K562 (cell line): ENCODE results near the gene DNALI1. TPM values are rescaled to one million over a fixed set of nuclear protein-coding genes. Genes with fewer than 3 reads are reported as not detected.

Experiments used
- ARNT ChIP-seq, 2 experiments: fragments of 450-650 bp; IDR thresholded peaks; 2 replicates each; pipeline ENCODE4 v1.6.1; 2016; ENCODE audit warnings: mild to moderate bottlenecking in 1 of 2
- FOXA1 ChIP-seq: fragments of 450-650 bp; IDR thresholded peaks from 2 replicates; pipeline ENCODE4 v1.6.1; 2016; ENCODE audit warnings: mild to moderate bottlenecking, borderline replicate concordance
- HMG20B ChIP-seq: fragments of 250-450 bp; sonication (Bioruptor Pico); IDR thresholded peaks from 2 replicates; pipeline ENCODE4 v1.5.0; 2021; ENCODE audit warnings: mild to moderate bottlenecking
- IRF2 ChIP-seq: sonication (generic); formaldehyde crosslinking; IDR thresholded peaks from 2 replicates; pipeline ENCODE4 v1.8.1; 2022; ENCODE audit warnings: mild to moderate bottlenecking, missing genetic modification reagents
- KDM1A ChIP-seq, 2 experiments: fragments of 450-650 bp; IDR thresholded peaks; 2 replicates each; pipeline ENCODE4 v1.6.1; 2016; ENCODE audit warnings: mild to moderate bottlenecking in 2 of 2
- KLF13 ChIP-seq: fragments of 450-650 bp; IDR thresholded peaks from 2 replicates; pipeline ENCODE4 v1.6.1; 2016; ENCODE audit warnings: missing genetic modification characterization, low read depth, mild to moderate bottlenecking, missing compliant biosample characterization, moderate library complexity, borderline replicate concordance
- RAD51 ChIP-seq: fragments of 450-650 bp; IDR thresholded peaks from 2 replicates; pipeline ENCODE4 v1.7.1; 2016; ENCODE audit warnings: low read depth, mild to moderate bottlenecking, borderline replicate concordance
- SRSF9 ChIP-seq: fragments of 200-400 bp; formaldehyde crosslinking; IDR thresholded peaks from 2 replicates; pipeline ENCODE4 v1.6.1; 2017; ENCODE audit warnings: low read depth, low read length, borderline replicate concordance
- STAT5A ChIP-seq: IDR thresholded peaks from 2 replicates; pipeline ENCODE4 v1.6.1; 2012; ENCODE audit warnings: low read length, inconsistent platforms, borderline replicate concordance
- YBX1 ChIP-seq: fragments of 450-650 bp; IDR thresholded peaks from 2 replicates; pipeline ENCODE4 v1.7.1; 2016; ENCODE audit warnings: mild to moderate bottlenecking
- ZC3H11A ChIP-seq: IDR thresholded peaks from 2 replicates; pipeline ENCODE4 v1.6.1; 2012; ENCODE audit warnings: low read depth, low read length, improper control_type of control experiment
- ZNF695 ChIP-seq: fragments of 450-650 bp; formaldehyde crosslinking; IDR thresholded peaks from 2 replicates; pipeline ENCODE4 v1.4.0; 2020; ENCODE audit warnings: mild to moderate bottlenecking, moderate library complexity
- polyA plus RNA-seq, 8 experiments: library from polyadenylated mRNA; depleted of rRNA in 4 of 8; stranded (reverse) in 5 of 8; unstranded in 3 of 8; fragments of >200 nt; fragmentation: Nextera tagmentation in 2 of 8; fragmentation: Illumina TruSeq in 1 of 8; extraction: Ambion mirVana in 2 of 8; extraction: Trizol in 1 of 8; gene quantifications; 2 replicates each; pipeline versions ENCODE4 v1.2.1 to v1.2.3, GENCODE V29; 2011 to 2014; ENCODE audit warnings: inconsistent platforms in 1 of 8, missing spikeins in 1 of 8
- total RNA-seq, 7 experiments: library from RNA; depleted of rRNA in 6 of 7; stranded (reverse); fragments of >200 nt in 6 of 7; fragmentation: Illumina TruSeq in 2 of 7; extraction: Trizol in 2 of 7; gene quantifications; 2 replicates each; pipeline versions ENCODE4 v1.2.1 to v1.2.3, GENCODE V29; 2011 to 2021; ENCODE audit warnings: low replicate concordance in 1 of 7
- TF ChIP-seq, protein P1 (sequence below), 2 experiments: fragments of 450-650 bp; IDR thresholded peaks; 2 replicates each; pipeline ENCODE4 v1.6.1; 2018; ENCODE audit warnings: mild to moderate bottlenecking in 2 of 2, low read depth in 1 of 2; ENCODE audit not compliant: partially characterized antibody in 2 of 2
- TF ChIP-seq, protein P2 (sequence below), 2 experiments: IDR thresholded peaks in 1 of 2; conservative IDR thresholded peaks in 1 of 2; 2 replicates each; pipeline ENCODE4 v1.6.1; 2016; ENCODE audit warnings: low read depth in 2 of 2, mild to moderate bottlenecking in 1 of 2, missing compliant biosample characterization in 1 of 2, missing genetic modification characterization in 1 of 2, moderate library complexity in 1 of 2
- TF ChIP-seq, protein P3 (sequence below): fragments of 250-450 bp; sonication (Bioruptor Pico); IDR thresholded peaks from 2 replicates; pipeline ENCODE4 v1.6.1; 2021; ENCODE audit warnings: mild to moderate bottlenecking
- TF ChIP-seq, protein P4 (sequence below): sonication (generic); formaldehyde crosslinking; IDR thresholded peaks from 2 replicates; pipeline ENCODE4 v1.8.0; 2022; ENCODE audit warnings: mild to moderate bottlenecking, missing genetic modification reagents
- TF ChIP-seq, protein P5 (sequence below): fragments of 250-450 bp; sonication (Bioruptor Pico); IDR thresholded peaks from 2 replicates; pipeline ENCODE4 v1.8.0; 2021; ENCODE audit warnings: mild to moderate bottlenecking, moderate library complexity

DNALI1 gene
- total and polyA plus RNA-seq, 9 of the 15 experiments (the other 6 are each of a cell fraction or from before 2014, with no cell fraction given), result 0.87 to 5.6 (median 1.2) TPM

DNA sequence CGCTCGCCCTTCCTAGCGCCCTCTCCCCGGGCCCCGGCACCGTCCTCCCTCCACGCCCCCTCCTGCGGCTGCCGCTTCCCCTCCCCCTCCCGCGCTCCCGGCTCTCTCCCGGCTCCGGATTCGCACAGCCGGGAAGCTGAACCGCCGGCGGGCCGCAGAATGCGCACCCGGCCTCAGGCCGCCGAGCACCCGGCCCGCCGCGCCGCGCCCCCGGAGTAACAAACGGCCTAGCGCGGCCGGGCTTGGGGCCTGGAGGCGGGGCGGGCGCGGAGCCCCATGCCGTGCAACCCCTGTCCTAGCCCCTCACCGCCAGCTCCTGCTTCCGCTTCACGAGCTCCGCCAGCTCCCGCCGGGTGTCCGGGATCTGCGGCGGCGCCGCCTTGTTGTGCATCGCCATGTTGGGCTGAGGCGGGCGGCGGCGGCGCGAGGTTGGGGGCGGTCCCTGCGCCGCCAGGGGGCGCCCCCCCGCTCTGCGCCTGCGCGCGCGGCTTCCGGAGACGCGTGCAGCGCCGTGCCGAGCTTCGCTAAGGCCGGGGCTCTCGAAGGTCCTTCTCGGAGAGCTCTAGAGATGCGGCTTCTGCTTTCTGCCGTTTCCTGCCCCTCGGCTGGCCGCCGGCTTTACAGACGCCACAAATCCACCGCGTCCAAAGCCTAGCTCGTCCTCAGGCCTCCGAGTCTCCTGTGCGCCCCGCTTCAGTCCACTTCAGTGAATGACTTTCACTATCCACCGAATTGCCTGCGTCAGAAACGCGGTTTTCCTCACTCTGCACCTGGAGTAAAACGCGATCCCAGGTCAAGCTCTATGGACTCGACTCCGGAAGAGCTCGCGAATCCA lies 42.2 kb upstream of the DNALI1 start, which contains the start of gene MEAF6 (continued):
- TF ChIP-seq, protein P1, sequence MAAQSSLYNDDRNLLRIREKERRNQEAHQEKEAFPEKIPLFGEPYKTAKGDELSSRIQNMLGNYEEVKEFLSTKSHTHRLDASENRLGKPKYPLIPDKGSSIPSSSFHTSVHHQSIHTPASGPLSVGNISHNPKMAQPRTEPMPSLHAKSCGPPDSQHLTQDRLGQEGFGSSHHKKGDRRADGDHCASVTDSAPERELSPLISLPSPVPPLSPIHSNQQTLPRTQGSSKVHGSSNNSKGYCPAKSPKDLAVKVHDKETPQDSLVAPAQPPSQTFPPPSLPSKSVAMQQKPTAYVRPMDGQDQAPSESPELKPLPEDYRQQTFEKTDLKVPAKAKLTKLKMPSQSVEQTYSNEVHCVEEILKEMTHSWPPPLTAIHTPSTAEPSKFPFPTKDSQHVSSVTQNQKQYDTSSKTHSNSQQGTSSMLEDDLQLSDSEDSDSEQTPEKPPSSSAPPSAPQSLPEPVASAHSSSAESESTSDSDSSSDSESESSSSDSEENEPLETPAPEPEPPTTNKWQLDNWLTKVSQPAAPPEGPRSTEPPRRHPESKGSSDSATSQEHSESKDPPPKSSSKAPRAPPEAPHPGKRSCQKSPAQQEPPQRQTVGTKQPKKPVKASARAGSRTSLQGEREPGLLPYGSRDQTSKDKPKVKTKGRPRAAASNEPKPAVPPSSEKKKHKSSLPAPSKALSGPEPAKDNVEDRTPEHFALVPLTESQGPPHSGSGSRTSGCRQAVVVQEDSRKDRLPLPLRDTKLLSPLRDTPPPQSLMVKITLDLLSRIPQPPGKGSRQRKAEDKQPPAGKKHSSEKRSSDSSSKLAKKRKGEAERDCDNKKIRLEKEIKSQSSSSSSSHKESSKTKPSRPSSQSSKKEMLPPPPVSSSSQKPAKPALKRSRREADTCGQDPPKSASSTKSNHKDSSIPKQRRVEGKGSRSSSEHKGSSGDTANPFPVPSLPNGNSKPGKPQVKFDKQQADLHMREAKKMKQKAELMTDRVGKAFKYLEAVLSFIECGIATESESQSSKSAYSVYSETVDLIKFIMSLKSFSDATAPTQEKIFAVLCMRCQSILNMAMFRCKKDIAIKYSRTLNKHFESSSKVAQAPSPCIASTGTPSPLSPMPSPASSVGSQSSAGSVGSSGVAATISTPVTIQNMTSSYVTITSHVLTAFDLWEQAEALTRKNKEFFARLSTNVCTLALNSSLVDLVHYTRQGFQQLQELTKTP (IDR thresholded peaks at IDR 0.05; ENCODE audit: low read depth in 1 of 2, partially characterized antibody in 2 of 2), result peak; percentile 56 to 66
- TF ChIP-seq STAT5A (no peak; the same call in 1 of the 2 replicates), YBX1 (no peak), KLF13 (tag) (peak; percentile 75), KDM1A (IDR thresholded peaks at IDR 0.05) (no peak), ZNF695 (CRISPR knock-in tag) (no peak), SRSF9 (no peak), ZC3H11A (no peak), FOXA1 (no peak), HMG20B (no peak), IRF2 (CRISPR knock-in tag) (no peak), RAD51 (no peak), ARNT (IDR thresholded peaks at IDR 0.05) (no peak)
- TF ChIP-seq, protein P2, sequence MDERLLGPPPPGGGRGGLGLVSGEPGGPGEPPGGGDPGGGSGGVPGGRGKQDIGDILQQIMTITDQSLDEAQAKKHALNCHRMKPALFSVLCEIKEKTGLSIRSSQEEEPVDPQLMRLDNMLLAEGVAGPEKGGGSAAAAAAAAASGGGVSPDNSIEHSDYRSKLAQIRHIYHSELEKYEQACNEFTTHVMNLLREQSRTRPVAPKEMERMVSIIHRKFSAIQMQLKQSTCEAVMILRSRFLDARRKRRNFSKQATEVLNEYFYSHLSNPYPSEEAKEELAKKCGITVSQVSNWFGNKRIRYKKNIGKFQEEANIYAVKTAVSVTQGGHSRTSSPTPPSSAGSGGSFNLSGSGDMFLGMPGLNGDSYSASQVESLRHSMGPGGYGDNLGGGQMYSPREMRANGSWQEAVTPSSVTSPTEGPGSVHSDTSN (CRISPR knock-in tag; IDR thresholded peaks at IDR 0.05; ENCODE audit: low read depth), result no peak
- TF ChIP-seq, protein P2 (tag; conservative IDR thresholded peaks at IDR 0.05; ENCODE audit: low read depth), result no peak
- TF ChIP-seq, protein P3, sequence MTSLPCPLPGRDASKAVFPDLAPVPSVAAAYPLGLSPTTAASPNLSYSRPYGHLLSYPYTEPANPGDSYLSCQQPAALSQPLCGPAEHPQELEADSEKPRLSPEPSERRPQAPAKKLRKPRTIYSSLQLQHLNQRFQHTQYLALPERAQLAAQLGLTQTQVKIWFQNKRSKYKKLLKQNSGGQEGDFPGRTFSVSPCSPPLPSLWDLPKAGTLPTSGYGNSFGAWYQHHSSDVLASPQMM, result no peak
- TF ChIP-seq, protein P4, sequence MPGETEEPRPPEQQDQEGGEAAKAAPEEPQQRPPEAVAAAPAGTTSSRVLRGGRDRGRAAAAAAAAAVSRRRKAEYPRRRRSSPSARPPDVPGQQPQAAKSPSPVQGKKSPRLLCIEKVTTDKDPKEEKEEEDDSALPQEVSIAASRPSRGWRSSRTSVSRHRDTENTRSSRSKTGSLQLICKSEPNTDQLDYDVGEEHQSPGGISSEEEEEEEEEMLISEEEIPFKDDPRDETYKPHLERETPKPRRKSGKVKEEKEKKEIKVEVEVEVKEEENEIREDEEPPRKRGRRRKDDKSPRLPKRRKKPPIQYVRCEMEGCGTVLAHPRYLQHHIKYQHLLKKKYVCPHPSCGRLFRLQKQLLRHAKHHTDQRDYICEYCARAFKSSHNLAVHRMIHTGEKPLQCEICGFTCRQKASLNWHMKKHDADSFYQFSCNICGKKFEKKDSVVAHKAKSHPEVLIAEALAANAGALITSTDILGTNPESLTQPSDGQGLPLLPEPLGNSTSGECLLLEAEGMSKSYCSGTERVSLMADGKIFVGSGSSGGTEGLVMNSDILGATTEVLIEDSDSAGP, result no peak
- TF ChIP-seq, protein P5, sequence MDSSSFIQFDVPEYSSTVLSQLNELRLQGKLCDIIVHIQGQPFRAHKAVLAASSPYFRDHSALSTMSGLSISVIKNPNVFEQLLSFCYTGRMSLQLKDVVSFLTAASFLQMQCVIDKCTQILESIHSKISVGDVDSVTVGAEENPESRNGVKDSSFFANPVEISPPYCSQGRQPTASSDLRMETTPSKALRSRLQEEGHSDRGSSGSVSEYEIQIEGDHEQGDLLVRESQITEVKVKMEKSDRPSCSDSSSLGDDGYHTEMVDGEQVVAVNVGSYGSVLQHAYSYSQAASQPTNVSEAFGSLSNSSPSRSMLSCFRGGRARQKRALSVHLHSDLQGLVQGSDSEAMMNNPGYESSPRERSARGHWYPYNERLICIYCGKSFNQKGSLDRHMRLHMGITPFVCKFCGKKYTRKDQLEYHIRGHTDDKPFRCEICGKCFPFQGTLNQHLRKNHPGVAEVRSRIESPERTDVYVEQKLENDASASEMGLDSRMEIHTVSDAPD, result no peak
